Amygdala (tissue), 56 donors: Measurements from ENCODE around the gene CERS5.

ENCODE experiments used
- DNase-seq, 56 donors: peaks; one replicate each; lab custom pipeline; 2025; lab: John Stamatoyannopoulos, UW

CERS5 gene, protein sequence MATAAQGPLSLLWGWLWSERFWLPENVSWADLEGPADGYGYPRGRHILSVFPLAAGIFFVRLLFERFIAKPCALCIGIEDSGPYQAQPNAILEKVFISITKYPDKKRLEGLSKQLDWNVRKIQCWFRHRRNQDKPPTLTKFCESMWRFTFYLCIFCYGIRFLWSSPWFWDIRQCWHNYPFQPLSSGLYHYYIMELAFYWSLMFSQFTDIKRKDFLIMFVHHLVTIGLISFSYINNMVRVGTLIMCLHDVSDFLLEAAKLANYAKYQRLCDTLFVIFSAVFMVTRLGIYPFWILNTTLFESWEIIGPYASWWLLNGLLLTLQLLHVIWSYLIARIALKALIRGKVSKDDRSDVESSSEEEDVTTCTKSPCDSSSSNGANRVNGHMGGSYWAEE

DNA sequence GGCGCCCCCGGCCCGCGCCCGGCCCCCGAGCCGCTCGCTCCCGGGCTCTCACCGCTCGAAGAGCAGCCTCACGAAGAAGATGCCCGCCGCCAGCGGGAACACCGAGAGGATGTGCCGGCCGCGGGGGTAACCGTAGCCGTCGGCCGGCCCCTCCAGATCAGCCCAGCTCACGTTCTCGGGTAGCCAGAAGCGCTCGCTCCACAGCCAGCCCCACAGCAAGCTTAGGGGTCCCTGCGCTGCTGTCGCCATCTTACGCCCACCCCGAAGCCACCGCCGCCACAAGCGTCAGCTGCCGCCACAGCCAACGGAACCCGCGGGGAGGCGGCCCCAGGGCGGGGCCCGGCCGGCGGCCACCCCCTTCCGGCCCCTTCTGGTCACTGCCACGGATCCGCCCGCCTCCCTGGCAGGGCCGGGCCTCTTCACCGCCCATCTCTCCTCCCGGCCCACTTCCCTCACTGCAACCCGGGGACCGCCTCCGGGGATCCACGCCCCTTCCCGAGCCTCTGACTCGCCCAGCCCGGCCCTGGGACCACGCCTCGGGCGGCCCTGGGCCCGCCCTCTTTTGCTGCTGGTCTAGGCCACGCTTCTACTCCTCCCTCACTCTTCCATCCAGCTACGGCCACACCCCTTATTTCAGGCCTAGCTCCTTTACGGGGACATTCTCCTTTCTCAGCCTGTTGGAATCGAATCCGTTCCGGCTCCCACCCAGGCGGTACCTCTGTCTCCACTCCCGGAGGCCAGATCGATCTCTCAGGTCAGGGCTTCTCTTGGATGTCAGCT lies at the start of gene CERS5:
CERS5 (minus strand) TSS at position 321 of the 780 bp plus-strand sequence; CDS start at position 249, 72 bp downstream.
- peak; percentile 70 to 98 (median 96) for DNase-seq

DNA sequence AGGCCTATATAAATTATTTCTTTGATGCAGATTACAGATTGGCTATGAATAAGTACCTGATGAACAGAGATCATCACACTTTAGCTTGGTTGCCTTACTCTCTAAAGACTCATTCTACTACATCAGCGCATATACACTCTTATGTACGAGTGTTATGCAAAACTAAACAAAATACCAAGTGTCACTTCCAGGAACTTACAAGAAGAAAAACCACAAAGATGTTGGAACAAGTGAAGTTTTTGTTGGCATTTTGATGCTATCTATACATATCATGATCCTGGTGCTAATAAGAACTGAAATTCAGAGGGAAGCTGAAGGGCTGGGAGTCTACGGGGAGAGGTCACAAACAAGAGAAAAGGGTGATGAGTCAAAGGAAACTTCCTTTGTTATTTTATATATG lies 47.9 kb upstream of the CERS5 start:
- DNase-seq = no peak

DNA sequence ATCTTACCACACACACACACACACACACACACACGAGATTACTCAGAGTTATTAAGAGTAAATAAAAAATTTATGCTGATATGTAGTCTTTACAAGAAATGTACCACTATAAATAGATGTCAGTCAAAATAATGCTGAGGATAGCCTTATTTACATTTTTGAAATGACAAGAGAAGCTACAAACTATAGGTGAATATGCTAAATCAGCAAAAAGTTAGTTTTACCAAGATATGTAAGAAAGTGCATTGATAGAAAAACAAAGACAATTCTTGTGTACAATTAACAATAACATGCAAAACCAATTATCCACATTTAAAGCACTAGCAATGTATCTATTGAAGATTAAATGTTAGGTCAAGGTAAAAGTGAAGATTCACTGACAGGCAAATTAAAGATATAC lies 46.8 kb upstream of the CERS5 start:
- no peak for DNase-seq

DNA sequence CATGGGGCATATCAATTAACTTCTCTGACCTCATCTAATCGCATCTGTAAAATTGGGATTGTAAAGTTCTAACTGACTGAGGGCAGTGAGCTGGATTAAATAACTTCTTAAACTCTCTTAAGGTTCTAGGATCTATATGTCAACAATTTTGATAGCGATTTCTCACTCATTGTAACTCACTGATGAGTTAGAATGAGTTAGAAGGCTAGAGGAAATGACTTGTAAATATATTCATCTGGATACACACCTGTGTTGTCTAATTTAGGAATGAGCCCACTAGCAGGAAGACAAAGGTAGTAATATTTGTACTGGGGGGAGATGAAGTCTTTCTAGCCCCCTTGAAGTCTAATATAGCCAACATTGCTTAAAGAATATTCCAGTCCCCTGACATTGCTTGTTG lies 46.3 kb upstream of the CERS5 start:
- DNase-seq = no peak

DNA sequence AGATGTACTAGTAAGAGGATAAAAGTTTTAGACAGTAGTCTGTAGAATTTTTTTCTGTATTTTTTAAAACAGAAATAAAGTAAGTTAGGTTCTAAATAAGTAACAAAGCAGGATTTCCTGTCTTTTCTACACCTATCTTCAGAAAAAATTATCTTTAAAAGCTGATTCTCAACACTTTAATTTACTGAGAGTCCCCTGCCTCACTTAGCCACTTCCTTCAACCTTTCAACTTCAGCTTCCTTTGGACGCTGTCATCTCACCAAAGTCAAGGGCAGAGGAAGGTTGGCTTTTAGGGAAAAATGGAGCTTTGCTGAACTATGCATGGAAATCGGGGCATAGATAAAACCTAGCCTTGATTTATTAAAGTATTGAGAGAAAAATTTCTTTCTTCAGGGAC lies 44.9 kb upstream of the CERS5 start:
- DNase-seq = no peak

DNA sequence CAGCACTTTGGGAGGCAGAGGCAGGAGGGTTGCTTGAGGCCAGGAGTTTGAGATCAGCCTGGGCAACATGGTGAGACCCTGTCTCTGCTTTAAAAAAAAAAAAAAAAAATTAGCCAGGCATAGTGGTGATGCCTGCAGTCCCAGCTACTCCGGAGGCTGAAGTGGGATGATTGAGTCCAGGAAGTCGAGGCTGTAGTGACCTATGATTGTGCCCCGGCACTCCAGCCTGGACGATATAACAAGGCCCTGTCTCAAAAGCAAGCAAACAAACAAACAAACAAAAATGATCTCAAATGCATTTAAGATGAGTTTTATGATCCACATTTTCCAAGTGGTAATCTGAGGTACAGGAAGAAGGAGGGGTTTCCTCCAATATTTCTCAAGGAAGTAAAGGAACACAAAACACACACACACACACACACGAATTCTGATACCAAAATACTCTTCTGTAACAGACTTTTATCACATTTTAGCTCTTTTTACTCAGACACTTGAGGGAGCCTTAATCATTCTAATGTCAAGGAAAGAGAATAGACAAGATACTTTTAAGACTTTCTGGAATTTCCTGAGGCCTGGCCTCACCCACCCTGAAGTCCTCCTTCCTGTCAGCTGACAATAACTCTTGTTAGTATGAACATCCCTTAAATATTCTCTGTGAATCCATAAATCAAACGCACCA lies 44.4 kb upstream of the CERS5 start:
- no peak for DNase-seq

DNA sequence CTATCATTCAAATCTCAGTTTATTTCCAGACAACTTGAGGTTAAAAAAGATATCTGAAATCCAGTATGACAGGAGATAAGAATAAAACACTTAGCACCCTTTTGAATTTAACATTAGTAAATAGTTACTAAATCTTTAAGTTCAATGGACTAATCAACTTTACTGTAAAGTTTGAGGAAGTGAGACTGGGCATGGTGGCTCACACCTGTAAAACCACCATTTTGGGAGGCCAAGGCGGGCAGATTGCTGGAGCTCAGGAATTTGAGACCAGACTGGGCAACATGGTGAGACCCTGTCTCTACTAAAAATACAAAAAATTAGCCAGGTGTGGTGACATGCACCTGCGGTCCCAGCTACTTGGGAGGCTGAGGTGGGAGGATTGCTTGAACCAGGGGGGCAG lies 40.3 kb upstream of the CERS5 start:
- DNase-seq = no peak

DNA sequence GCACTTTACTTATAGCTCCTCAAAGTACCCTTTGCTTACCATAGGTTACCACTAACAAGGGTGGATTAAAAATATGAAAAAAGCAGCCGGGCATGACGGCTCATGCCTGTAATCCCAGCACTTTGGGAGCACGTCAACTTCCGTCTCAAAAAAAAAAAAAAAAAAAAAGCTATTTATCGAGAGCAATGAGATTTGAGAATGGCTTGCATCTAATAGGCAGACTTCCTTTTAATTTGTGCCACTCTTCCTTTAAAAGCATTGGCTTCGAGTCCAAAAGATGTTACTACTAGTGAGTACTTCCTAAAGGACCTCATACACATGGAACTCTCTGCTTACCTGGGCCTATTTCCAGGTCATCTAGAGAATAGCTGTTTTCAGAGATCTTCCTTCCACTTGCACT lies 38.5 kb upstream of the CERS5 start:
- DNase-seq = no peak

DNA sequence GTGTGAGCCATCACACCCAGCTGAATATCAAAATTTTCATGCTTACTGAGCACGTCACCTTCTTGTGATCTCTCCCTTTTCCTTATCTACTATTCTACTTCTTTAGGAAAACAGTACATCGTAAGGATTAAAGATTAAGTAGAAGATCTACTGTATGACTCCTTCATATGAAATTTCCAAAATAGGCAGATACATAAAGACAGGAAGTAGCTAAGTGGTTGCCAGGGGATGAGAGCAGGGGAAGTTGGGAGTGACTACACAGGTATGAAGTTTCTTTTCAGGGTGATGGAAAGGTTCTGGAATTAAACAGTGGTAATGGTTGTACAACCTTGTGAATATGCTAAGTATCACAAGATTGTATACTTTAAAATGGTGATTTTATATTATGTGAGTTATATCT lies 36.5 kb upstream of the CERS5 start:
- DNase-seq = no peak

DNA sequence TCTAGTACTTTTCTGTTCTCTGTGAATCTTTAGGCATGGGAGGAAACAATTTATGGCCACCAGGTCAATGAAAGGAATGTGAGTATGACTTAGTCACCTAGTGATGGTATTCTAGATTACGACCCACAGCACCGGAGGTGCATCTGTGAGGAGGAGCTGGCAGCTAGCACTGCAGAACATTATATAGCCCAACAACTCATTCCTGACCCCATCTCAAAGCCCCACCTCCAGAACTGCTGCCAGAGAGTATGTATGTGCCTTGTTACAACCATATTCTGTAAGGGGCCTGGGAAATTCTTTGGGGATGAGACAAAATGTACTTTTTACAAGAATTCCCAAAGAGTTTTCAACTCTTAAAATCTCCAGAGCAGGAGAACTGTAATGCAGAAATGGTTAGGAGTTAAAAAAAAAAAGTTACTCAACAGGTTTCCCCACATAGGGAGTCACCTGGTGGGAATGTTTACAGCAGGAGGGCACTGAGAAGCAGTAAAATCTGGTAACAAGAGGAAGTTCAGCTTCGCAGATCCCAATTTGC lies 34.9 kb upstream of the CERS5 start:
- no peak for DNase-seq

DNA sequence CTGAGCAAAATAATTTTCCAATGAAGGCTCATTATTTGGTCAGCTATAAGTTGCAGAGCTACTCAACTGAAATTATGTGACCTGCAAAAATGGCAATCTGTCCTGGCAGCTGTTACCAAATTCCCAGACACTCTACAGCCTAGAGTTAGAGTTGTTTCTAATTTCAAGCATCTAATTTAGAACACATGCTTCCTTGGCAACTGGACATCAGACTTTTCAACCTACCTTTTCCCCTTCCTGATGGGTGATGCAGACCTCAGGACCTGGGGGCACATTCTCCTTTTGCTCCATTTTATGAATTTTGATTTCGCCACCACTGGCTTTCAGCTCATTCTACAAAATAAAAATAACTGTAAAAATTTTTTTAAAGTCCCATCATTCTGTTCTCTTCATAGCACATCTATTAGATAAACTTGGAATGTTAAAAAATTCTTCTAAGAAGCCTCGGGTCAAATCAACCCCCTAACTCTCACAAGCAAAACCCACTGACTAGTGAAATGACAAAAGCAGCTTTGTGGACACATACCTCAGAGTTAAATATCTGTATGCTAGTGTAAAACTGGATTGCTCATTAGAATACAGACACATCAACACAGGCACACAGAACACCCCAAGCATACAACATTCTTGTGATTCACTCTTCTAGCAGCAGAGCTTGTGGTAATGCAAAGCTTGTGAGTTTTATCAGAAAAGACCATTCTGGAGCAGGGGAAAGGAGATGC lies 33.5 kb upstream of the CERS5 start:
- DNase-seq = no peak

DNA sequence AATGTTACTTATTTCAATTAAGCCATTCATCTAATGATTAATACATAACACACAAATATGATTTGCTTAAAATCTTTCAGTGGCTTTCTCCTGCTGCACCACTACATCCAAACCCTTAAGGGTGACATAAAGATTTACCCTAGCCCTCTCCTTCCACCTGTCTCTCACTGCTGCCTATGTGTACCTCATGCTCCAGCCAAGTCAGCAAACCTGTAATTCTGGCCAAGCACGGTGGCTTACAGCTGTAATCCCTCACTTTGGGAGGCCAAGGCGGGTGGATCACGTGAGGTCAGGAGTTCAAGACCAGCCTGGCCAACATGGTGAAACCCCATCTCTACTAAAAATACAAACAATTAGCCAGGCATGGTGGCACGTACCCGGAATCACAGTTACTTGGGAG lies 31.7 kb upstream of the CERS5 start:
- no peak for DNase-seq

DNA sequence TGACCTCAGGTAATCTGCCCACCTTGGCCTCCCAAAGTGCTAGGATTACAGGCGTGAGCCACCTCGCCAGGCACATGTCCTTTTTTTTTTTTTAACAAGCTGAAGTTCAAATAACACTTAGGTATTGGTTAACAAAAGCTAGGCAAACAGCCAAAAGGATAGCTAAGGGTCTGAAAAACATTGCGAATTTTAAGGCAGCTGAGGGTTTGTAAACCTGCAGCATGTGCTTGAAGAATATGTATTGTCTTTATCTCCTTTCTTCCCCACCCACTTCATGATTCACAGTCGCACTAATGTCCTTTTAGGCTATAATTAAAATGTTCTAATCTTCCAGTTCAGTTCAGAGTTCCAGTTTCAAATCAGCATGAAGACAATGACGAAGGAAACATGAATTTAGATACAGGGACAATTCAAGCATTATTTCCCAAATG lies 30.1 kb upstream of the CERS5 start:
- no peak for DNase-seq

DNA sequence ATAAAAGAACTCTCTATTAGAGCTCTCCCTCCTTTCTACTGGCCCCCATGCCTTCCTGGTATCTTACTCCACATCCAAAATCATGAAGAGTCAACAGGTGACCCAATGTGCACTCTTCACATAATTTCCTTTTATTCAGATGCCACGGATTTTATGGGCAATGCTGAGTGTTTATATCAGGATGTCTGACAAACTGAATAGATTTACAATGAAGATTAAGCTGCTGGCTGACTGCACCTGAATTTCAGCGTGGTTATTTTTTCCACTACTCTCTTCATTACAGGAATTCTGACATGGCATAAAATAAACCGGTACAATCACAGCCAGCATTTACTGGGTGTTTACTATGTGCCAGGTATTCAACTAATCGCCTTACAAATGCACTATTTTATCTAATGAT lies 29.4 kb upstream of the CERS5 start:
- no peak for DNase-seq

DNA sequence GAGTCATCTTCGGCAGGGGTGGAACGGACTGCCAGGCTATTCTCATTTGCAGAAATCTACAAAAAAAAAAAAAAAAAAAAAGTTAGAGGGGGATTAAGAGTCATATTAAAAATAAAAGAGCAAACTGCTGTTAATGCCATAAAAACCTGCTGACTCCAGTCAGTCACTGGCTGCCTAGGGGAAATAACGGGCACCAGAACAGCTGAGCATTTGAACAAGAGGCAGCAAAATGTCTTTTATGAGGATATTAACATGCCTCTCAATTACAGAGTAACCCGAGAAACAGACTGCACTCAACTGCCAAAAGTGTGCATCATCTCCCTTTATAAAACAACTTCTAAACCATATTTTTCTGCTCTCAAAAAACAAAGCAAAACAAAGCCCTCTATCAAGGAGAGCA lies 28.7 kb upstream of the CERS5 start:
- DNase-seq = no peak

DNA sequence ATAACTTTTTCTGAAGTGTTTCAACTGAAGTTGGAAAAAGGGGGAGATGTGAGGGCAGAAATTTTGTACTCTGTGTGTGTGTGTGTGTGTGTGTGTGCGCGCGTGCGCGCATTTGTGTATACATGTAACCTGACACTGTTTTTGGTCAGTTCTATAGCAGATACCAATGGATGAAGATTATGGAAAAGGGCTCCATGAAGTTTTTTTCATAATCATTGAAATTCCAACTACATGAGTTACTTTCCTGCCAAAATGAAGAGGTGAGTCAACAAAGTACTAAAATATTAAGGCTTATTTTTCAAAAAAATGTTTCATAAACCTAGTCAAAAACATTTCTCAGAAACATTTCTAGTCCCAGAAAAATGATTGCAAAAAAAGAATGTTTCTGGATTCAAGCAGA lies 25.7 kb upstream of the CERS5 start:
- DNase-seq = no peak

DNA sequence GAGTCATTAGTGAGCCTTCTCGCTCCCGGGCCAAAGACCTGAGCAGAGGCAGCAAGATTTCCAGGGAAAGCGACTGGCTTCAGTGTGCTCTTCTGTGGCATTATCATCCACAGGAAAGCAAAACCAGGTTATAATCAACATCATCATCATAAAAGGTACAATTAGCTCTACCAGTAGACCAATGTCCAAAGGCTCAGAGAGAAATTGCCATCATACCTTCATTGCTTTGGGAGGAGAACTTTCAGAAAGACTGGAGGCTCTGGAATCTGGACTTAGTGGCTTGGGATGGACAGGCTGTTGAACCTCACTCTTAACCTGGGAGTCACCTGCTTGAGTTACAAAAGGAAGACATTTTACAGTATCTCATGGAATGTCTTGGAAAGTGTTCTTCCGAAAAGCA lies 25.1 kb upstream of the CERS5 start:
- DNase-seq = no peak

DNA sequence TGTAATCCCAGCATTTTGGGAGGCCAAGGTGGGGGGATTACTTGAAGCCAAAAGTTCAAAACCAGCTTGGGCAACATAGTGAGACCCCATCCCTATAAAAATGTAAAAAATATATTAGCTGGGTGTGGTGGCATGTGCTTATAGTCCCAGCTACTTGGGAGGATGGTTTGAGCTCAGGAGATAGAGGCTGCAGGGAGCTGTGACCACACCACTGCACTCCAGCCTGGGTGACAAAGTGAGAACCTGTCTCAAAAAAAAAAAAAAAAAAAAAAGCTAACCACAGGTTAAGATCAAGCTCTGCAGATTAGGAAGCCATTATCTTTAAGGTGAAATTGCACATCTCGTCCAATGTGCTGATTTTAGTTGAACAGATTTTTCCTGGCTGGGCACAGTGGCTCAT lies 23.7 kb upstream of the CERS5 start:
- DNase-seq = no peak

DNA sequence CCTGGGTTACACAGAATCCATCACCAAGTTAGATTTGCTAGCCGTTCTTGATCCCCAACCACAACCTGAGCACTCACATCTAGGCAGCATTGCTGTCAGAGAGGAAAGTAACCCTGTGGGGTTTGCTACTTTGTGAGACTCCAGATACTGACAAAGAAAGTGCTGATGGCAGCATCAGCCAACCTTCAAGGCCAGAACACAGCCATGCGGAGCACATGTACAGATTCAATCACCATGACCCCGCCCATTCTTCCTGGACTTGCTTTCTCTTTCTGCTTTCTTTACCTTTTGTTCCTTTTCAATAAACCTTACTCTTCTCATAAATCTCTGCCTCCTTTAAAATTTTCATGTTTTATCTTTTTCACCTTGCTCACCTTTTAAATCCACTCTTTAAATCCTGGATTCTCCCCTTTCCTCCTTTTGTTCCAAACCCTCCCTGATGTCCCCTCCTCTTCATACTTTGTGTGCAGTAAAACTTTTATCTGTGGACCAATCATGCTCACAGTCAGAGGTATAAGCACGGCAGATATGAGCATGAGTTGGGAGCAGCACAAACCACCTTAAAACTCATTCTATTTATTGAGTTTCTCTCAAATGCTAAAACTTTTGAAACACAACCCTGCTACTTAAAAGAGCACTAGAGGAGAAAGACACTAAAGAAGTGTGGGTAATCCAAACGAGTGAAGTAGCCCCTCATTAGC lies 21.9 kb upstream of the CERS5 start:
- DNase-seq = no peak

DNA sequence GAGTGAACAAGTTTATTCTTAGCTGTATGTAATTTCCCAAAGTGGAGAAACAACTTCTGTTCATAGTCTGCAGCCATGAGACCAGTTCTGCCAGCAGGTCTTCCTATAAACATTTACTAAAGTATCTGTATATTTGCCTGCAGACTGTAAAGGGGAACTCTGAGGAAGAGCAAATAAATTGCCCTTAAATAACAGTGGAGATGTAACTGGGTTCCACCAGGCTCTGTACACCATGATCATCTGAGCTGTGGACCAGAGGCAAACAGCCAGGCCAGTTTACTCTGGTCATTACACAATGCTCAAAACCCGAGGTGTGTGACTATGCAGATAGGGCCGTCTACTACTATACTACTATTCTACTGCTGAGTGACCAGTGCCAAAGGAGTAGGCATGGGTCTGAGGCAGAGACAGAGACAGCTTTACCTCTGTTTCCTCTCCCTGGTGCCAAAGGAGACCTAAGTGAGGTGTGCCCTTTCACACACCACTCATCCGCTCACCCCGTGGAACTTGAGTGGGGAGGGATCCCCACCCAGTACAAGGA lies 21.1 kb upstream of the CERS5 start:
- peak in 1 of 56 donors; percentile 0 for DNase-seq
